T1000 (cell line): ENCODE results near the gene OPN4.

Source experiments
- DNase-seq: peaks from one replicate; lab custom pipeline; 2025; ENCODE audit warnings: mixed read lengths; lab: John Stamatoyannopoulos, UW

OPN4 gene

DNA sequence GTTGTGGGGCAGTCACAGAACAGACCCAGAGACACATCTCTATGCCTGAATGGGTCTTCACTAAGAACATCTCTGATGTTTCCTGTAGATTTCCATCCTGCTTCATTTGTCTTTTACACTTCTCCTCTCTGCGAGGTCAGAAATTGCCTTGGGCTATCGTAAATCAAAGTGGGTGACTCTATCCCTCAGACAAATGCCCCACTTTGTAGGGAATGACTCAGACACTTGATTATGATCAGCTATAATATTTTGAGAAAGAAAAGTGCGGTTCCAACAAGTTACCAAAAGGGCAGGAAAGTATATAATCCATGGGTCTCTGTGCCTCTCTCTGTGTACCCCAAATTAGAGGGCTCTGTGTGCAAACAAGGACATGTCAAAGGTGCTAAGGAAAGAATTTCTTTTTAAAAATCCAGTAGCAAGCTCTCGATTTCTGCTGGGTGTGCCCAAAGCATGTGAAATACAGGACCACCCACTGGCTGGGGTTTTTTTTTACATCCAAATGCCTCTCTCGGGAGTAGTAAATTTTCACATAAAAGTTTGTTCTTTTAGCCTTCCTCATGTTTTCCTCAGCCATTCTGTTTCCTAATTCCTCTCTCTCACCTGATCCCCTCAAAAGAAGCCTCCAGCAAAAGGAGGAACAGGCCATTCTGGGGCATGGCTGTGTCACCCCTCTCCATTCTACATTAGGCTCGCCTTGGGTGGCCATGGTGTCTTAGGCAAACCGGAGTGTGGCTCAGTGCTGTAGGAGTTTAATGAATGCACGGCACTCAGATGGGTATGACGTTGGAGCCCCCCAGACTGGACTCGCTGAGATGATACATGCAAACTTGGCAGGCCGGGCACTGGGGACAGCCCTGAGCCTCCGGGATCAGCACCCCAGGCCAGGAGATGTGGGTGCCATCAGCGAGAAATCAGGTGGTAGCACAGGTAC is 6.3 kb upstream of the OPN4 start:
- peak; percentile 69 for DNase-seq

DNA sequence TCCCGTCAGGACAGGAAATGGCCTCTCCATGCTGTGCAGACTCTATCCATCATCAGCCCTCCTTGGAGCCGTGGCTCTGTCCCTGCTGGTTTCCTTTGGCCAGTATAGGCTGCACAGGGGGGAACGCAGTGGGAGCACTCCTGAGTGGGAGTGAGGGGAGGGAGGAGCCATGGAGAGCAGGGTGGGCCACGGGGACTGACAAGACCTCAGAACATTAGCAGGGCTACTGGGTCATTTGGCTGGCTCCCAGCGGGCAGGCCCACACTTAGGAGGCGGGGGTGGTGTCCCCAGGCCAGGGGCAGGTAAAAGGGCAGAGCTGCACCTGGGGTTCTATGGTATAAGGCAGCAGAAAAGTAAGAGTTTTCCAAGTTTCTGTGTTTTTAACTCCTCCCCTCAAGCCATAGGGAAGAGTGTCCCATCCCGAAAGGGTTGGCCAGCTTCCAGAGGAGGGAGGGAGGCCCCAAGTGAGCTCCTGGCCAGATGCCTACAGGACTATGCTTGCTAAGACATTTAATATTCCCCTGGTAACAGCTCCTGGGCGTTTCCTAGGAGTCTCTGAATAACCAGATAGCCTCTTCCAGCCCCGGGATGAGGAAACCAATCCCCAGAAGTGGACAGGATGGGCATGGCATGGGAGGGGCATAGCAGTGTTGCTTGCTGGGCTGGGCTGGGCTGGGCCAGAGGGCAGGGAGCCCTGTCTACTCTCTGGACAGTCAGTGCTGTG is 5.5 kb upstream of the OPN4 start:
- peak; percentile 81 for DNase-seq

DNA sequence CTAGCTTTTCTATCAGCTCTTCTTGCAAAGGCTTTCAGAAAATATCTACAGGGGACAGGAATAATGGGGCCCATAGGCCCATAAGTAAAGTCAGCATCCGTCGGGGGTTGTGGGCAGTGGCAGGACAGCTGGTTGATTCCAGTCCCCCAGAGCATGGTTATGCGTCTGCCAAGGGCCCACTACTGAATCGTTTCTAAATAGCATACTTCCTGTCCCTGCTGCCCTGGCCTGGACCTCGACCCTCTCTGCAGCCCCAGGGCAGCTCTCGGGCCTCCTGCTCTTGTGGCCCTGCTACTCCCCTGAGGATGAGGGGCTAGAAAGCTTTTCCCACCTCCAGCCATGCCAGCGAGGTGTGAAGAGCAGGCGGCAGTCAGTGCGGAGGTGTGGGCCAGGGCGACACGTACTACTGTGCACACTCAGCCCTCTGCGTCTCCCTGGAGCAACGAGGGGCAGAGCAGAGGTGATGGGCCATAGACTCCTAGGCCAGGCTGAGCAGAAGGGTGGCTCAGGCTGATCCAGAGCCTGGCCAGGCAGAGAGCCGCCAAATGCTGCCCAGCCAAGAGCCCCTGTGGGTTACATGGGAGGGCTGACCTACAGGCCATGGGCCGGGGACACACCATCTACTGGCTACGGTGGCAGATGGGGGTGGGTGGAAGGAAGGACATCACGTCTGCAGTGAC is 4.7 kb upstream of the OPN4 start:
- DNase-seq: no peak

DNA sequence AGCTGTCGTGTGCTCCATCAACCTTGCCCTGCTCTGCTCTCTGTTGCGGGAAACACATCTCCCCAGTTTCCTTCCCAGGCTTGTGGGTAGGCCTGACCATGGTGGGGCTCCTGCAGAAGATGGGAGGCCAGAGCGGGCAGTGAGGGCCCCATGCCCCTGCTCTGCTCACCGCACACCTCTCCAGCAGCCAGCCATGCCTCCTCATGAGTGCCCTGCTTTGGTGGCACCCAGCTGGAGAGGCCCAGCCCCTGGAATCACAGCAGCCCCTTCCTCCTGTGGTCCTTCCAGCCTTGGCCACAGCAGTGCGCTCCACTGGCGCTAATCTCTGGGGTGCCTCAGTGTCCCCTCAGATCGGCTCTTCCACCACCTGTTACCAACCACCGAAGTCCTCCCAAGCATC is 4.2 kb upstream of the OPN4 start:
- DNase-seq: no peak

DNA sequence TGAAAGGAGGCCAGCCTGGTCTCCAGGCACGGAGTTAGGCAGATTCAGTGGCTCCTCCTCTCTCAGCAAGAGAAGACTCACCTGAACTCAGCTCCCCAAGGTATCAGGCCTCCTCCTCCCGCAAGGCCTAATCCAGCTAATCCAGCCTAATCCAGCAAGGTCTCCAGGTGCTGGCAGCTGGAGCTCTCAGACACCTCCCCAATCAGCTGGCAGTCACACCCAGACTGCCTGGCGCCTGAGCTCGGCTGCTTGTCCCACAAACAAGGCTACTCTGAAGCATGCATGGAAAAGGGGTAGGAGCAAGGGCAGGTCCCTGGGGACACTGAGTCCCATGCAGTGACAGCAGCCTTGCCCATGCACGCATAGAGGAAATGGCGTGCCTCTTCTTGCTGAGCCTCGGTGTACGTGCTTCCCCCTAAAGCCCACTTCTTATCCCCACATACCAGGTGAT is 3.3 kb upstream of the OPN4 start:
- DNase-seq: no peak

DNA sequence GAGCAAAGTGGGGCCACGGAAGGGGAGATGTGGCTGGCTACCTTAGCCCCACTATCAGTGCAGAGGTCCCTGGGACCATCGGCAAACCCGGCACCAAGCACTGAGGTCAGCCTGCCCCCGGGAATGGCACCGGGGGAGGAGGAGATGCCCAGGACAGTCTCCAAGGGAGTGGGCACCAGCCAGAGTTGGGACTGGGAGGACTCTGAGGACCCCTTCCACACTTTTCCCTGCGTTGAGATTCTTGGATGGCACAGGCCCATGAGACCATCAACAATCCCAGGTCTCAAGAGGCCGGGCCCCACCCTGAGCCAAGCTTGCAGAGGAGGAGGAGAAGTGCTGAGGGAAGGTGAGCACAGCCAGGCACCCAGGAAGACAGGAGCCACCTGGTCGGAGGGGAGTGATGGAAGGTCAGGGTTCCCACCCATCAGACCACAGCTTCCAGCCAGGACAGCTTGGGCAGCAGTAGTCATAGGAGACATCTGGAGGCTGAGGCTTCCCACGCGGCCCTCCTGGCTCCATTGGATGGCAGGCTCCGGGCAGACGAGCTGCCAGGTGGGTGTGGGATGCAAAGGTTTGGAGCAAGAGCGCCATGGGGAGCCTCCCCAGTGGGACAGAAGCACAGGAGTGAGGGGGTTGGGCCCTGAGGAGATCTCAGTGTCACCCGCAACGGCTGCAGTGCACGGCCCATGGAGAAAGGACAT is 2.6 kb upstream of the OPN4 start:
- no peak for DNase-seq

DNA sequence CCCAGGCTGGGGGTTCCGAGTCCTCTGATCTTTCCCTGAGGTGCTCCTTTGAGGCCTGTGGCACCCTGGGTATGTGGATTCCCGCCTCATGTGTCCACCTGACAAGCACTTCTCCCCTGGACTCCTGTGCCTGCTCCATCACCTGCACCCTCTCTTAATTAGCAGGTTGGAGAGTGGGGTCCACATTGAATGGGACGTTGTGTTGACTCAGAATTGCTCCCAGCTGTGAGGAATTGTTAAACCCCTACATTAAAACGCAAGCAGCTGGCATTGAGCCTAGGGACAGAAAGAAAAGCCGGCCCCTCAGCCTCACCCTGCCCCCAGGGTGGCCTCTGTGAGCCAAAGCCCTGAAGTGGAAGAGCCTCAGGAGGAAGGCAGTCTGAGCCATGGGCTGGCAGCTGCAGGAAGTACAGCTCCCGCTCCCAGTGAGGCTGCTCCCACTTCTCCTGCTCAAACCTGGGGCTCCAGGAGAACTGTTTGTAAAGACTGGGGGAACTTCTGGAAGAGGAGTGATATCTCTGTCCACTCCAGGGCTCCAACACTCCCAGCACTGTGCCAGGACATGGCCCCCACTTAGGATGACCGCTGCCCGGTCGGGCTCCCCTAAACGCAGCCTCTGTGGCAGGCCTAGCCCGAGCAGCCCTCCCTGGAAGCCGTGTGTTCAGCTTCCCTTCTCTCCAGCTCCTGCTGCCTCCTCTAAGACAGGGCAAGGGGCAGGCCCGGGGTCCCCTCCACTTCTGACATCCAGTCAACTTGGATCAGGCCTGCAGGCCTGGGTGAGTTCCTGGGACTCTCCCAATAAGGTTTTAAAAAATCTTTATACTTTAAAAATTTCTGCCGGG is 1.8 kb upstream of the OPN4 start:
- no peak for DNase-seq

DNA sequence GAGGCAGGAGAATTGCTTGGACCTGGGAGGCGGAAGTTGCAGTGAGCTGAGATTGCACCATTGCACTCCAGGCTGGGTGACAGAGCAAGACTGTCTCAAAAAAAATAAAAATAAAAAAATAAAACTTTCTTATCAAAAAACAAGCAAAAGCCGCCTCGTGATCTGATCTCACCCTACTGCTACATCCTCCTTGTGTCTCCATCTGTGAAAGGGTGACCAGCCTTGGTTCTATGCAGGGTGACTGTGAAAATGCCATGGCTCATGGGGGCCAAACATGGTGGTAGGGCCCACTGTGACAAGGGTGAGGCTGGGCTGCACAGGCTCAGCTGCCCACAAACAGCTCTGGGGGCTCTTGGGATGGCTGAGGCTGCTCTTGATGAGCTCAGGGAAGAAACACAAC is 968 bp upstream of the OPN4 start:
- DNase-seq: no peak

DNA sequence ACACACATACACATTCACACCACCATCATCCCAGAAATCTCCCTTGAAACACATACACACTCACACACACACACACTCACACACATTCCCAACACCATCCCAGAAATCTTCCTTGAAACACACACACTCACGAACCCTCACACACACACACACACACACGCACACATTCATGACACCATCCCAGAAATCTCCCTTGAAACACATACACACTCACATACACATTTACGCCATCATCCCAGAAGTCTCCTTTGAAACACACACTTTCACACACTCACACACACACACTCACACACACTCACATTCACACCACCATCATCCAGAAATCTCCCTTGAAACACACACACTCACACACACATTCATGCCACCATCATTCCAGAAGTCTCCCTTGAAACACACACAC is 360 bp upstream of the OPN4 start:
- DNase-seq: no peak

DNA sequence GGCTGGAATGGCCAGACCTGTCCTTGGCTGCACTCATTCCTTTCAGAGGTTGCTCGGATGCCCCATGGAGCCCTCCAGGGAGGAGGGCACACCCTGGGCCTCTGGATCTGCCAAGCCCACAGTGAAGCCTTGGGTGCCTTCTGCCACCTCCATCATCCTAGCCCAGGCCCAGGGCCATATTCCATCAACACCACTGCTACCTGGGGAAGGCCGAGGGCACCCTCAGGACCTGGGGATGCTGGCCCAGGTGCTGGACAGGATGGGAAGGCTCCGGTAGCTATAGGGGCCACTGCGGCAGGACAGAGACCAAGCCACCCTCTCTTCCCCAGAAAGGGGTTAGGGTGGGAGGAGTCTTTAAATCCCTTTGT is 810 bp downstream of the OPN4 start:
- DNase-seq: no peak

DNA sequence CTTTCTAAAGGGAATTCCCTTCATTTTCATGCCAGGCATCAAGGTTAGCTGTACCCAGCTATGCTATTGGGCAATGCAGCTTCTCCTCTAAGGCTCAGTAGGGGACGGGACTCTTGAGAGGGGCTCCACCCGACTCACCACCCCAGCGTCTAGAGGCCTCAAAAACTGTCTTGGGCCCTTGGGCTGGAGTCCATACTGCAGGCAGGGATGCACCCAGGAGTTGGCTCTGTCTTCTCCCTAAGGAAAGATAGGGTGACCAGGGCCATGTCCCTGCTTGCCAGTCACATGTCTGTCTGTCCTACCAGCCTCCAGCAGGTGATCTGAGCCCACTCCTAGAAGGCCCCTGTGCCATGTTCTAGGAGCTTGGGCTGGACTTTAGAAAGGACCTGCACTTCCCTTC is 1.2 kb downstream of the OPN4 start:
- DNase-seq: no peak

DNA sequence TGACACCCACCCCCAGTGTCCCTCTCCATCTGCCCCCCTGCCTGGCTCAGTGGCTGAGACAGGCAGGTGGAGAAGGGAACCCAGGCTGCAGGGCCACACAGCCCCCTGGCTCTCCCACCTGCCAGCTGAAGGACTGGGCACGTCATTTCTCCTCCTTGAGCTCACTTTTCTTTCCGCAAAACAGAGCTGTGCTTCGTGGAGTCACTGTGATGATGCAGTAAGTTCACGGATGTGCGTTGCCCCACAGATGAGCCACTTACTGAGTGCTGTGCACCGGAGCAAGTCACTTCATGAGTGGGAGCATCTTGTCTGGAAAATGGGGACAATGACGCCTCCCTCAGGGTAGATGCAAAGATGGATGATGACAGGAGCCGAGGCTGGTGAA is 2.7 kb downstream of the OPN4 start:
- DNase-seq: no peak

DNA sequence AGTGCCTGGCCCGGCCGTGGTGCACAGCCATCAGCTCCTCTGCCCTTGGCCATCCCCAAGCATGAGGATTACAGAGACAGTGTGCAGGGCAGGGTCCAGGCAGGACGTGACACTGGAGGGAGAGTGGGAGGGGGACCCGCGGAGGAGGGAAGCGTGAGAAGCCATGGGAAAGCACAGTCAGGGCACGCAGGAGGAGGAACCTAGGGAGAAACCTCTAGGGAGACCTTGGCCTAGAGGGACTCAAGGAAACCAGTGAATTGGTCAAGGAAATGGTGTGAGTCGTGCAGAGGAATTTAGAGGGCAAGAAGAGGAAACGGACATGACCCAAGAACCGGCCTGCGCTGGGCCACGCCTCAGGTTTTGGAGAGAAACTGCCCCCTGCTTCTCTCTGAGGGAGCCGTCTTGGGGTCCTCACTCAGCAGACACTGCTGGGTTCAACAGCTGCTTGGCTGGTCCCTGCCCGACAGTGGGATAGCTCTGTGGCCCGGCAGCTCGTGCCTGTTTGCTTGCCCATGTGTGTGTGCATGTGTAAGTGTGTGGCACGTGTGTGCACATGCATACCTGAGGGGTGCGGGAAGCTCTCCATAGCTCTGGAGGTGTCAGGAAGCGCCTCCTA is 3.2 kb downstream of the OPN4 start:
- DNase-seq: no peak

DNA sequence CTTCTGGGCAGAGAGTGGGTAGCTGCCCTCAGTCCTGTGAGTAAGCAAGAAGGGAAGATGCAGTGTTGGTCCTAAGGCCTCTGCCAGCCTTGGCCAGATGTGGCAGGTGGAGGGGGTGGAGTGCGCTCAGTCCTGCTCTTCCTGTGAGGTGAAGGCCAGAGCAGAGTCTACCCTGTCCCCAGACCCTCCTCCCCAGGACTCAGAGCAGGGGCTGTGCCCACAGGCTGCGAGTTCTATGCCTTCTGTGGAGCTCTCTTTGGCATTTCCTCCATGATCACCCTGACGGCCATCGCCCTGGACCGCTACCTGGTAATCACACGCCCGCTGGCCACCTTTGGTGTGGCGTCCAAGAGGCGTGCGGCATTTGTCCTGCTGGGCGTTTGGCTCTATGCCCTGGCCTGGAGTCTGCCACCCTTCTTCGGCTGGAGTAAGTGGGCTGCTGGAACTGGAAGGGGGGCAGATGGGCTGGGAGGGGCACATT is 4.0 kb downstream of the OPN4 start:
- no peak for DNase-seq

DNA sequence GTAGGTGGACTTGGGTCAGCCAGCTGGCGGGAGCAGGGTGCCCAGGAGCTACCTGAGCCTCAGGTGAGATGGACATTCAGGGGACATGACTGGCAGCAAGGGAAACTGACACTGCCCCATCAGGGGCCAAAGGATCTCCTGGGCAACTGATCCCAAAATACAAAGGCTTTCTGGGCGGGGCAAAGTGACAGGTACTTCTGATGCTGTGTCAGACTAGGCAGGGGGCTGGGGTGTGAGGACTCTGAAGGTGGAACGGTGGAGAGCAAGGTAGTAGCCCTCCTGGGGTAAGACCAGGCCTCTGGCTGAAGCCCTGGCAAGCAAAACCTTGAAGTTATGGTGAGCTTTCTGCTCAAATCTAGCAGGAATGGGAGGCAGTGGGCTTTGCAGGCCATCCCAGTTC is 4.4 kb downstream of the OPN4 start:
- DNase-seq: no peak

DNA sequence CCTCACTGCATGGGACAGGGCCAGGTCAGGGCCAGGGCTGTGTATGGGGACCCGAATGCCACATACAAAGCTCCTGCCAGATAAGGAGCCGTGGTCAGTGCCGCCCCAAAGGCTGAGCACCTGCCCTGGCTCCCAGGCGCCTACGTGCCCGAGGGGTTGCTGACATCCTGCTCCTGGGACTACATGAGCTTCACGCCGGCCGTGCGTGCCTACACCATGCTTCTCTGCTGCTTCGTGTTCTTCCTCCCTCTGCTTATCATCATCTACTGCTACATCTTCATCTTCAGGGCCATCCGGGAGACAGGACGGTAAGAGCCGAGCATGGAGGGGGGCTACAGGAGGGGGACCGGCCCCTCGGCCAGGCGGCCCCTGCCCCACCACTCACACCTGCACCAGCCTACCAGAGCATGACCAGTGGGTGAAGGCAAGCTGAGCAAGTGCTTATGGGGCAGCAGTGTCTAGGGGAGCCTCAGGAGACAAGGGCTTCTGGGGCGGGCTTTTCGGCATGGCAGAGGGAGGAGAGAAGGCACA is 4.9 kb downstream of the OPN4 start:
- no peak for DNase-seq

DNA sequence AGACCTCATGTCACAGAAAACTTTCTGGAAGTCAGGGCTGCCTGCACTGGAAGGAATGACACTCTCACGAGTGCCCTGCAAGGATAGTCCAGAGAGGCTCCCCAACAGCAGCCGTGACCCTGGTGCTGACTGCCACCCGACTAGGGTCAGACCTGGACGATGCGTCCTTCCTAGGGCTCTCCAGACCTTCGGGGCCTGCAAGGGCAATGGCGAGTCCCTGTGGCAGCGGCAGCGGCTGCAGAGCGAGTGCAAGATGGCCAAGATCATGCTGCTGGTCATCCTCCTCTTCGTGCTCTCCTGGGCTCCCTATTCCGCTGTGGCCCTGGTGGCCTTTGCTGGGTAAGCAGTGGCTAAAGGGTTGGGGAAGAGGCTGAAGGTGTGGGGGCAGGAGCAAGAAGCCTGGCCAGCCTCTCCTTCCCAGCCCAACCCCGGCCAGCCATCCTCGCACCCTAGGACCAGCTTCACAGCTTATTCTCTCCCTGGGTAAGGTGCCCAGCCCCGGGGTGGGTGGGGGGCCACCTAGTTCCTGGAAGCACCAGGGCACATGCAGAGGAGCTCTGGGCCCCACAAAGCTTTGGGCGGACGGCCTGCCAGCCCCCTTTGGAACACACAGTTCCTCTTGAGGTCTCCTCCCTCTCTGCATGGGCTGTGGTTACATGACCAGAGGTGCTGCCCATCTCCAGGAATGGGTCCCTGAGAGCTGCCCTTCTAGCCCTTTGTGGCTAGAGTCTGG is 5.5 kb downstream of the OPN4 start:
- no peak for DNase-seq

DNA sequence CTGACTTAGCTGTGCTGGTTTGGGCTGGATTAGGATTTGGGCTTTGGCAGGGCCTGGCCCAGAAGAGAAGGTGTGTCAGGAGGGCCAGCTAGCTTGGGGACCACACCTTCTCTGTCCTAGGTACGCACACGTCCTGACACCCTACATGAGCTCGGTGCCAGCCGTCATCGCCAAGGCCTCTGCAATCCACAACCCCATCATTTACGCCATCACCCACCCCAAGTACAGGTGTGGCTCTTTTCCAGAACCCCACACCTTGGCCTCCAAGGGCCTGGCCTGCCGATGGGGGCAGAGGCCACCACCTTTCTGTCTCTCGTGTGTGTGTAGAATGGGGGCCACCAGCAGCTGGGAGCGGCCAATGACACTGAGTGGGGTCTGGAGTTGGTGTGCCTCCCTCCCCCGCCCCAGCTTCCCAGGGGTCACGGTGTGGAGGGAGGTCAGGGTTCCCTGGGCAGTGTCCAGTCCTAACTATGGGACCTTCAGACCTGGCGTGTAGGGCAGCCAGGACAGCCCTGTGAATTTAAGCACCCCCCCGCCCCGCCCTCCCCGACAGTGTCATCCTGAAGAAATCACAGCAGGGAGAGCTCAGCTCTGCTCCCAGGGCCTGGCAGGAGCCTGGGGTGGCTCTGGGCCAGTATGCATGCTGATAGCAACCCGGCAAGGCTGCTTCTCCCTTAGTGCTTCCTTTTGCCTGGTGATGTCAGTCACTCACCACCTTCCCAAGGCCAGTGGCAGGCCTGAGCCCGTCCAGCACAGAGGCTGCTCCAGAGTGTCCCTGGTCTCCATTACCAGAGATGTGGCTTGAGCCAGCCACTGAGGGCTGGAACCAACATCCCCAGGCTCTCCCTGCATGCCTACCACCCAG is 7.0 kb downstream of the OPN4 start:
- no peak for DNase-seq
